Adrenal gland (tissue), 5 donors: ENCODE results near the gene BMPR2.

ENCODE experiments used
- POLR2A ChIP-seq, 2 donors: fragments of 450-650 bp; IDR thresholded peaks; one replicate each; pipeline ENCODE4 v1.6.1; 2017; ENCODE audit warnings: antibody characterized with exemption in 2 of 2, mild to moderate bottlenecking in 2 of 2, moderate library complexity in 1 of 2
- TF ChIP-seq, protein P1 (sequence below), 6 experiments: fragments of 450-650 bp in 4 of 6; fragments of 200-600 bp in 2 of 6; sonication (generic) in 1 of 6; IDR thresholded peaks; 1 replicate in 5 of 6; 2 replicates in 1 of 6; pipeline versions ENCODE4 v1.5.1 to v1.8.0; 2016 to 2021; ENCODE audit warnings: antibody characterized with exemption in 6 of 6, mild to moderate bottlenecking in 2 of 6, moderate library complexity in 1 of 6
- donor health status: DM: no; HTN: no; CAD: no.

DNA sequence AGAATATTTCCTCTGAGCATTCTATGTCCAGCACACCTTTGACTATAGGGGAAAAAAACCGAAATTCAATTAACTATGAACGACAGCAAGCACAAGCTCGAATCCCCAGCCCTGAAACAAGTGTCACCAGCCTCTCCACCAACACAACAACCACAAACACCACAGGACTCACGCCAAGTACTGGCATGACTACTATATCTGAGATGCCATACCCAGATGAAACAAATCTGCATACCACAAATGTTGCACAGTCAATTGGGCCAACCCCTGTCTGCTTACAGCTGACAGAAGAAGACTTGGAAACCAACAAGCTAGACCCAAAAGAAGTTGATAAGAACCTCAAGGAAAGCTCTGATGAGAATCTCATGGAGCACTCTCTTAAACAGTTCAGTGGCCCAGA is 179.2 kb downstream of the BMPR2 start:
- TF ChIP-seq POLR2A (IDR thresholded peaks at IDR 0.05), result no peak
- TF ChIP-seq, protein P1, sequence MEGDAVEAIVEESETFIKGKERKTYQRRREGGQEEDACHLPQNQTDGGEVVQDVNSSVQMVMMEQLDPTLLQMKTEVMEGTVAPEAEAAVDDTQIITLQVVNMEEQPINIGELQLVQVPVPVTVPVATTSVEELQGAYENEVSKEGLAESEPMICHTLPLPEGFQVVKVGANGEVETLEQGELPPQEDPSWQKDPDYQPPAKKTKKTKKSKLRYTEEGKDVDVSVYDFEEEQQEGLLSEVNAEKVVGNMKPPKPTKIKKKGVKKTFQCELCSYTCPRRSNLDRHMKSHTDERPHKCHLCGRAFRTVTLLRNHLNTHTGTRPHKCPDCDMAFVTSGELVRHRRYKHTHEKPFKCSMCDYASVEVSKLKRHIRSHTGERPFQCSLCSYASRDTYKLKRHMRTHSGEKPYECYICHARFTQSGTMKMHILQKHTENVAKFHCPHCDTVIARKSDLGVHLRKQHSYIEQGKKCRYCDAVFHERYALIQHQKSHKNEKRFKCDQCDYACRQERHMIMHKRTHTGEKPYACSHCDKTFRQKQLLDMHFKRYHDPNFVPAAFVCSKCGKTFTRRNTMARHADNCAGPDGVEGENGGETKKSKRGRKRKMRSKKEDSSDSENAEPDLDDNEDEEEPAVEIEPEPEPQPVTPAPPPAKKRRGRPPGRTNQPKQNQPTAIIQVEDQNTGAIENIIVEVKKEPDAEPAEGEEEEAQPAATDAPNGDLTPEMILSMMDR (IDR thresholded peaks at IDR 0.05), result no peak
